ENCODE measurements around the gene FXYD7. TPM values are rescaled to one million over a fixed set of nuclear protein-coding genes. Genes with fewer than 3 reads are reported as not detected.

Gene FXYD7
- total and polyA plus RNA-seq, 9 of the 15 experiments (the other 6 are each of a cell fraction or from before 2014, with no cell fraction given): 0.10 to 0.80 (median 0.31) TPM; not detected in 3

DNA sequence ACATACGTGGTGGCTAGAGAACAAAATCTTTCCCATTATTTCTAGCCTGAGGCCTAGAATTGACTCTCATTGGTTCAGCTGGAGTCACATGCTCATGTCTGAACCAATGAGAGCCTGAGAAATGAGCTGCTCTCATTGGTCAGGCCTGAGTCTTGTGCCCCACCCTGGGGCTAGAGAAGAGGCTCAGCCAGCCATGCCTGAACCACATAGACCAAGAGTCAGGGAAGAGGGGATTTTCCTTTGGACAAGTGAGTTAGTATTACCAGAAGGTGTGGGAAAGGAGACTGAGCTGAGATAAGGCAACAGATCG lies 18.3 kb downstream of the FXYD7 start:
- intact Hi-C loops (cut with micrococcal nuclease): no loop called here
- peak; percentile 90 for FAIRE-seq
- Histone ChIP-seq H3K4me3 (no peak overlapping the region), H3K79me2 (ENCODE audit: control insufficient read depth, insufficient read depth, low read length) (peaks cover 56% of the 10 kb centered on the region), H3K9me1 (ENCODE audit: control insufficient read depth, insufficient read depth, low read length) (no peaks in the 10 kb centered on the region), H3K9ac (ENCODE audit: insufficient read depth in 1 of 2, low read depth in 2 of 2, low read length in 2 of 2) (no peak overlapping the region; a peak in 1 of 4 replicates), H3K27me3 (ENCODE audit: control insufficient read depth in 2 of 2, insufficient read depth in 2 of 2, low read length in 2 of 2) (no peaks in the 10 kb centered on the region; a peak in 1 of 5 replicates), H3K4me1 (replicated peaks in 1 of 2; ENCODE audit: control insufficient read depth in 2 of 2, insufficient read depth in 2 of 2, low read length in 2 of 2) (peaks cover 41 to 49% of the 10 kb centered on the region in 2 experiments), H3K36me3 (ENCODE audit: control insufficient read depth, insufficient read depth, low read length) (peaks cover 100% of the 10 kb centered on the region), H4K20me1 (replicated peaks; ENCODE audit: control insufficient read depth, insufficient read depth, low read length) (no peaks in the 10 kb centered on the region), H3K4me2 (ENCODE audit: insufficient read depth, low read length) (no peak overlapping the region), H3K27ac (ENCODE audit: extremely low read depth, low read depth, low read length) (peak overlapping the region; percentile 14; the same call in 1 of the 3 replicates), H2AFZ (ENCODE audit: low read depth, low read length) (no peak overlapping the region), H3K9me3 (replicated peaks; ENCODE audit: control insufficient read depth, insufficient read depth, low read depth, low read length) (no peaks in the 10 kb centered on the region)
- ATAC-seq: peak; percentile 93
- 30% methylated on average over 2 of the region's 2 CpGs for WGBS (ENCODE audit: insufficient coverage, low coverage, missing lambda C conversion rate)
- peak; percentile 76 to 90 (median 85) for DNase-seq (ENCODE audit: extremely low read depth in 1 of 4, low spot score in 3 of 4)
- BruUV-seq (replicated peaks): TSS peak; percentile 0
- CTCF ChIA-PET (ENCODE audit: low intra/inter-chr PET ratio): no interaction called here
- in situ Hi-C loops (cut with MboI): no loop called here
- POLR2A ChIA-PET: interaction anchor here (0.6 to 1.2 kb wide), 6 partner anchors 8 to 299 kb away, joined by 3 to 4 read pairs (median 3); no protein-coding TSS in a partner anchor
- TF ChIP-seq, protein P1, sequence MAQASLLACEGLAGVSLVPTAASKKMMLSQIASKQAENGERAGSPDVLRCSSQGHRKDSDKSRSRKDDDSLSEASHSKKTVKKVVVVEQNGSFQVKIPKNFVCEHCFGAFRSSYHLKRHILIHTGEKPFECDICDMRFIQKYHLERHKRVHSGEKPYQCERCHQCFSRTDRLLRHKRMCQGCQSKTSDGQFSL (CRISPR knock-in tag; IDR thresholded peaks at IDR 0.05): no peak
- TF ChIP-seq, protein P1 (tag; IDR thresholded peaks at IDR 0.05): no peak
- TF ChIP-seq PHF21A (IDR thresholded peaks at IDR 0.05; ENCODE audit: borderline replicate concordance, low read depth): peak; percentile 49; the same call in 1 of the 2 replicates
- TF ChIP-seq, protein P2, sequence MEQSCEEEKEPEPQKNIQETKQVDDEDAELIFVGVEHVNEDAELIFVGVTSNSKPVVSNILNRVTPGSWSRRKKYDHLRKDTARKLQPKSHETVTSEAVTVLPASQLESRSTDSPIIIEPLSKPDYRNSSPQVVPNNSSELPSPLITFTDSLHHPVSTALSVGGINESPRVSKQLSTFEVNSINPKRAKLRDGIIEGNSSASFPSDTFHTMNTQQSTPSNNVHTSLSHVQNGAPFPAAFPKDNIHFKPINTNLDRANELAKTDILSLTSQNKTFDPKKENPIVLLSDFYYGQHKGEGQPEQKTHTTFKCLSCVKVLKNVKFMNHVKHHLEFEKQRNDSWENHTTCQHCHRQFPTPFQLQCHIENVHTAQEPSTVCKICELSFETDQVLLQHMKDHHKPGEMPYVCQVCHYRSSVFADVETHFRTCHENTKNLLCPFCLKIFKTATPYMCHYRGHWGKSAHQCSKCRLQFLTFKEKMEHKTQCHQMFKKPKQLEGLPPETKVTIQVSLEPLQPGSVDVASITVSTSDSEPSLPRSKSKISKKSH (CRISPR knock-in tag; IDR thresholded peaks at IDR 0.05): no peak
- TF ChIP-seq, protein P3, sequence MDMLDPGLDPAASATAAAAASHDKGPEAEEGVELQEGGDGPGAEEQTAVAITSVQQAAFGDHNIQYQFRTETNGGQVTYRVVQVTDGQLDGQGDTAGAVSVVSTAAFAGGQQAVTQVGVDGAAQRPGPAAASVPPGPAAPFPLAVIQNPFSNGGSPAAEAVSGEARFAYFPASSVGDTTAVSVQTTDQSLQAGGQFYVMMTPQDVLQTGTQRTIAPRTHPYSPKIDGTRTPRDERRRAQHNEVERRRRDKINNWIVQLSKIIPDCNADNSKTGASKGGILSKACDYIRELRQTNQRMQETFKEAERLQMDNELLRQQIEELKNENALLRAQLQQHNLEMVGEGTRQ (CRISPR knock-in tag; IDR thresholded peaks at IDR 0.05): peak; percentile 92
- TF ChIP-seq, protein P4, sequence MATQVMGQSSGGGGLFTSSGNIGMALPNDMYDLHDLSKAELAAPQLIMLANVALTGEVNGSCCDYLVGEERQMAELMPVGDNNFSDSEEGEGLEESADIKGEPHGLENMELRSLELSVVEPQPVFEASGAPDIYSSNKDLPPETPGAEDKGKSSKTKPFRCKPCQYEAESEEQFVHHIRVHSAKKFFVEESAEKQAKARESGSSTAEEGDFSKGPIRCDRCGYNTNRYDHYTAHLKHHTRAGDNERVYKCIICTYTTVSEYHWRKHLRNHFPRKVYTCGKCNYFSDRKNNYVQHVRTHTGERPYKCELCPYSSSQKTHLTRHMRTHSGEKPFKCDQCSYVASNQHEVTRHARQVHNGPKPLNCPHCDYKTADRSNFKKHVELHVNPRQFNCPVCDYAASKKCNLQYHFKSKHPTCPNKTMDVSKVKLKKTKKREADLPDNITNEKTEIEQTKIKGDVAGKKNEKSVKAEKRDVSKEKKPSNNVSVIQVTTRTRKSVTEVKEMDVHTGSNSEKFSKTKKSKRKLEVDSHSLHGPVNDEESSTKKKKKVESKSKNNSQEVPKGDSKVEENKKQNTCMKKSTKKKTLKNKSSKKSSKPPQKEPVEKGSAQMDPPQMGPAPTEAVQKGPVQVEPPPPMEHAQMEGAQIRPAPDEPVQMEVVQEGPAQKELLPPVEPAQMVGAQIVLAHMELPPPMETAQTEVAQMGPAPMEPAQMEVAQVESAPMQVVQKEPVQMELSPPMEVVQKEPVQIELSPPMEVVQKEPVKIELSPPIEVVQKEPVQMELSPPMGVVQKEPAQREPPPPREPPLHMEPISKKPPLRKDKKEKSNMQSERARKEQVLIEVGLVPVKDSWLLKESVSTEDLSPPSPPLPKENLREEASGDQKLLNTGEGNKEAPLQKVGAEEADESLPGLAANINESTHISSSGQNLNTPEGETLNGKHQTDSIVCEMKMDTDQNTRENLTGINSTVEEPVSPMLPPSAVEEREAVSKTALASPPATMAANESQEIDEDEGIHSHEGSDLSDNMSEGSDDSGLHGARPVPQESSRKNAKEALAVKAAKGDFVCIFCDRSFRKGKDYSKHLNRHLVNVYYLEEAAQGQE (IDR thresholded peaks at IDR 0.05; ENCODE audit: borderline replicate concordance): peak; percentile 35; the same call in 1 of the 2 replicates
- TF ChIP-seq, protein P4 (CRISPR knock-in tag; IDR thresholded peaks at IDR 0.05; ENCODE audit: low read depth): no peak
- 0 out of 2 replicates have a peak, but pooled peaks have one; percentile 55 for TF ChIP-seq CC2D1A (IDR thresholded peaks at IDR 0.05)
- TF ChIP-seq POLR2A (conservative IDR thresholded peaks at IDR 0.05): 0 out of 2 replicates have a peak, but pooled peaks have one; percentile 44
- no peak for TF ChIP-seq LCOR (CRISPR knock-in tag; IDR thresholded peaks at IDR 0.05)
